ENCODE measurements around the gene CSE1L. TPM values are rescaled to one million over a fixed set of nuclear protein-coding genes. Genes with fewer than 3 reads are reported as not detected.
"Not testable (repeated sequence)": the region's sequence is repeated elsewhere in the genome, so short reads cannot be mapped to it uniquely, and the experiment has no call there.

CSE1L gene
- total RNA-seq, 1 donor from 2014 or later, result 111 TPM

DNA sequence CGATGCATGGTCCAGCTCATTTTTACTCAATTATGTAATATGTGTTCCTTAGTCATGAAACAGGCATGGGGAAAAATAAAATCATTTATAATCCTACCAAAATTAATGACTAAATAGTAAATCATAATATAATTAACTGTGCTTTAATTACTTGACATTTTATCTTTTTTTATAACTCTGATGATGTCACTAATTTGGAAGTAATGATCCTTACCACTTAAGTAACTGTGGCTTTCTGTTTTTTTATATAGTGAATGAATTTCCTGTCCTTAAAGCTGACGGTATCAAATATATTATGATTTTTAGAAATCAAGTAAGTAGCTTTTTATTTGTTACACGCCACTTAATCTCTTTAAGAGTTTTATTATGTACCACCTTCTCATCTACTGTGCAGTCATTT, 32.2 kb downstream of the CSE1L start:
- no peak for DNase-seq (ENCODE audit: extremely low spot score, unreplicated experiment)
- no peak overlapping the region for H3K27ac Mint-ChIP-seq
- H3K4me3 Mint-ChIP-seq, result no peak overlapping the region
- no peaks in the 10 kb centered on the region for H3K4me1 Mint-ChIP-seq (ENCODE audit: unreplicated experiment)
- no peaks in the 10 kb centered on the region for H3K27me3 Mint-ChIP-seq
- TF ChIP-seq, protein P1, sequence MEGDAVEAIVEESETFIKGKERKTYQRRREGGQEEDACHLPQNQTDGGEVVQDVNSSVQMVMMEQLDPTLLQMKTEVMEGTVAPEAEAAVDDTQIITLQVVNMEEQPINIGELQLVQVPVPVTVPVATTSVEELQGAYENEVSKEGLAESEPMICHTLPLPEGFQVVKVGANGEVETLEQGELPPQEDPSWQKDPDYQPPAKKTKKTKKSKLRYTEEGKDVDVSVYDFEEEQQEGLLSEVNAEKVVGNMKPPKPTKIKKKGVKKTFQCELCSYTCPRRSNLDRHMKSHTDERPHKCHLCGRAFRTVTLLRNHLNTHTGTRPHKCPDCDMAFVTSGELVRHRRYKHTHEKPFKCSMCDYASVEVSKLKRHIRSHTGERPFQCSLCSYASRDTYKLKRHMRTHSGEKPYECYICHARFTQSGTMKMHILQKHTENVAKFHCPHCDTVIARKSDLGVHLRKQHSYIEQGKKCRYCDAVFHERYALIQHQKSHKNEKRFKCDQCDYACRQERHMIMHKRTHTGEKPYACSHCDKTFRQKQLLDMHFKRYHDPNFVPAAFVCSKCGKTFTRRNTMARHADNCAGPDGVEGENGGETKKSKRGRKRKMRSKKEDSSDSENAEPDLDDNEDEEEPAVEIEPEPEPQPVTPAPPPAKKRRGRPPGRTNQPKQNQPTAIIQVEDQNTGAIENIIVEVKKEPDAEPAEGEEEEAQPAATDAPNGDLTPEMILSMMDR (conservative IDR thresholded peaks at IDR 0.05), result no peak
- no peaks in the 10 kb centered on the region for H3K9me3 Mint-ChIP-seq
- peaks cover 20% of the 10 kb centered on the region for H3K36me3 Mint-ChIP-seq

- H3K27me3 Mint-ChIP-seq; H3K9me3 Mint-ChIP-seq; H3K4me3 Mint-ChIP-seq; H3K4me1 Mint-ChIP-seq (ENCODE audit: unreplicated experiment); H3K27ac Mint-ChIP-seq; DNase-seq (ENCODE audit: extremely low spot score, unreplicated experiment): not testable (repeated sequence)
- H3K36me3 Mint-ChIP-seq, result peaks cover 31% of the 10 kb centered on the region
Observed at GRCh38 chr20:49082295-49082694, 36.2 kb downstream of the CSE1L start.

DNA sequence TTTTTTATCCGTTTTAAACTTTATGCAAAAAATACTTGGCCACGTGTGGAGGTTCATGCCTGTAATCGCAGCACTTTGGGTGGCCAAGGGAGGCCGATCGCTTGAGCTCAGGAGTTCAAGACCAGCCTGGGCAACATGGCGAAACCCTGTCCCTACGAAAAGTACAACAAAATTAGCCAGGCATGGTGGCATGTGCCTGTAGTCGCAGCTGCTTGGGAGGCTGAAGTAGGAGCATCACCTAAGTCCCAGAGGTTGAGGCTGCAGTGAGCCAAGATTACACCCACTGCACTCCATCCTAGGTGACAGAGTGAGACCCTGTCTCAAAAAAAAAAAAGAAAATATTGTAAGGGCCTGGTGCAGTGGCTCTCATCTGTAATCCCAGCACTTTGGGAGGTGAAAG, 45.0 kb downstream of the CSE1L start:
- Mint-ChIP-seq H3K4me1 (ENCODE audit: unreplicated experiment) (no peaks in the 10 kb centered on the region), H3K4me3 (no peak overlapping the region), H3K9me3 (no peaks in the 10 kb centered on the region), H3K27me3 (no peaks in the 10 kb centered on the region), H3K36me3 (peaks cover 26% of the 10 kb centered on the region), H3K27ac (no peak overlapping the region)
- TF ChIP-seq, protein P1 (conservative IDR thresholded peaks at IDR 0.05), result no peak
- DNase-seq (ENCODE audit: extremely low spot score, unreplicated experiment), result no peak

GRCh38 chr20:49091762-49092161, 45.6 kb downstream of the CSE1L start:
- Mint-ChIP-seq H3K9me3 (no peaks in the 10 kb centered on the region), H3K4me3 (no peak overlapping the region), H3K27ac (no peak overlapping the region), H3K4me1 (ENCODE audit: unreplicated experiment) (no peaks in the 10 kb centered on the region), H3K36me3 (peaks cover 28% of the 10 kb centered on the region), H3K27me3 (no peaks in the 10 kb centered on the region)
- DNase-seq (ENCODE audit: extremely low spot score, unreplicated experiment), result no peak
- TF ChIP-seq, protein P1 (conservative IDR thresholded peaks at IDR 0.05), result no peak

GRCh38 chr20:49096203-49096730, 50.2 kb downstream of the CSE1L start:
- H3K27ac Mint-ChIP-seq, result no peak overlapping the region
- no peaks in the 10 kb centered on the region for H3K27me3 Mint-ChIP-seq
- no peak overlapping the region for H3K4me3 Mint-ChIP-seq
- no peaks in the 10 kb centered on the region for H3K4me1 Mint-ChIP-seq (ENCODE audit: unreplicated experiment)
- TF ChIP-seq, protein P1 (conservative IDR thresholded peaks at IDR 0.05), result no peak
- no peaks in the 10 kb centered on the region for H3K9me3 Mint-ChIP-seq
- no peak for DNase-seq (ENCODE audit: extremely low spot score, unreplicated experiment)
- H3K36me3 Mint-ChIP-seq, result peaks cover 36% of the 10 kb centered on the region

DNA sequence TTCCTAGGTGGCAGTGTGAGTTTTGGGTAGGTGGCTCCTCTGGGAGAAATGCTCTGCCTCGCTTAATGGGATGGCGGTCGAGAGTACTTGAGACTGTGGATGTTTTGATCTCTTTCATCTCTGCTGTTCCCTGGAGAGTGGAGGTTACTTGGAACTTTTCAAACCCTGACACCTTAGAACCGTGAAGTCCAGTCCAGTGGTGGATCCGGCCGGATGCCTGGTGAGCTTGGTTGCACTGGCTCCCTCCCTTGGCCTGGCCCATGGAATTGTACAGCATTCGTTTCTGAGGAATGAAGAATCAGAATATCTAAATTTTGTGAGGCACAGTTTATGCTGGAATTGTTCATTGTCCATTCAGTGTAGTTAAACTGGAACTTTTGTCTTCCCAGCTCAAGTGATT, 51.0 kb downstream of the CSE1L start:
- no peaks in the 10 kb centered on the region for H3K9me3 Mint-ChIP-seq
- no peaks in the 10 kb centered on the region for H3K4me1 Mint-ChIP-seq (ENCODE audit: unreplicated experiment)
- H3K36me3 Mint-ChIP-seq, result peaks cover 44% of the 10 kb centered on the region
- TF ChIP-seq, protein P1 (conservative IDR thresholded peaks at IDR 0.05), result no peak
- DNase-seq (ENCODE audit: extremely low spot score, unreplicated experiment), result no peak
- H3K27ac Mint-ChIP-seq, result no peak overlapping the region
- no peaks in the 10 kb centered on the region for H3K27me3 Mint-ChIP-seq
- no peak overlapping the region for H3K4me3 Mint-ChIP-seq

Data from type B pancreatic cell (in vitro differentiated cells).